H1 (cell line): ENCODE data around the gene TLE5. TPM values are rescaled to one million over a fixed set of nuclear protein-coding genes. Genes with fewer than 3 reads are reported as not detected.
"Not testable (repeated sequence)": the region's sequence is repeated elsewhere in the genome, so short reads cannot be mapped to it uniquely, and the experiment has no call there.

Experiments
- CTCF ChIA-PET: fragments of 300-600 bp; sonication (Branson Sonifier 250); formaldehyde crosslinking; loops from one replicate; lab custom pipeline; 2021; ENCODE audit not compliant: partially characterized antibody; lab: Charles Lee
- POLR2A ChIA-PET: fragments of 300-600 bp; sonication (Branson Sonifier 250); formaldehyde crosslinking; loops from one replicate; lab custom pipeline; 2021; ENCODE audit warnings: inconsistent platforms; ENCODE audit not compliant: partially characterized antibody; lab: Charles Lee
- DNase-seq, 2 experiments: peaks; one replicate each; pipeline versions ENCODE4 v3.0.0 to v3.0.0-alpha.2; 2010 to 2022; ENCODE audit warnings: low spot score in 2 of 2, low read depth in 1 of 2, mixed read lengths in 1 of 2
- FAIRE-seq: peaks from 2 replicates; lab custom pipeline; 2011; peaks lifted over from hg19 to GRCh38; lab: Jason Lieb, UNC
- H2AFZ ChIP-seq: 2 replicates; pipeline ENCODE4 v1.8.1; 2012; ENCODE audit warnings: low read length, inconsistent platforms
- H2AK5ac ChIP-seq: 2 replicates; pipeline ENCODE4 v1.6.1; 2013; ENCODE audit warnings: low read depth, low read length
- H2BK120ac ChIP-seq: replicated peaks from 2 replicates; pipeline ENCODE3; 2013; ENCODE audit warnings: low read depth, low read length, inconsistent platforms
- H2BK12ac ChIP-seq: 2 replicates; pipeline ENCODE4 v1.6.1; 2013; ENCODE audit warnings: low read depth, low read length
- H2BK15ac ChIP-seq: 2 replicates; pipeline ENCODE4 v1.6.1; 2013; ENCODE audit warnings: low read length
- H2BK20ac ChIP-seq: 2 replicates; pipeline ENCODE4 v1.6.1; 2013; ENCODE audit warnings: low read length
- H2BK5ac ChIP-seq: 2 replicates; pipeline ENCODE4 v1.6.1; 2013; ENCODE audit warnings: low read depth, low read length
- H3K14ac ChIP-seq: 2 replicates; pipeline ENCODE4 v1.6.1; 2013; ENCODE audit warnings: inconsistent platforms; ENCODE audit not compliant: insufficient read length
- H3K18ac ChIP-seq: 2 replicates; pipeline ENCODE4 v1.6.1; 2013; ENCODE audit warnings: low read length; ENCODE audit errors: extremely low read depth
- H3K23ac ChIP-seq: 2 replicates; pipeline ENCODE4 v1.6.1; 2013; ENCODE audit warnings: inconsistent platforms; ENCODE audit not compliant: insufficient read length
- H3K23me2 ChIP-seq: 2 replicates; pipeline ENCODE4 v1.6.1; 2013; ENCODE audit warnings: low read depth, low read length
- H3K27ac ChIP-seq: 2 replicates; pipeline ENCODE4 v1.6.1; 2011; ENCODE audit warnings: low read depth, low read length, inconsistent platforms
- H3K27me3 ChIP-seq, 4 experiments: replicated peaks in 1 of 4; 1 replicate in 1 of 4; 2 replicates in 3 of 4; pipeline versions ENCODE4 v1.6.1 to v1.8.1; 2011 to 2013; ENCODE audit warnings: low read length in 3 of 4, mild to moderate bottlenecking in 3 of 4, inconsistent platforms in 2 of 4, mixed read lengths in 2 of 4, moderate library complexity in 1 of 4; ENCODE audit not compliant: control insufficient read depth in 3 of 4, insufficient read depth in 3 of 4; ENCODE audit errors: extremely low read depth in 1 of 4
- H3K36me3 ChIP-seq, 4 experiments: 2 replicates each; pipeline versions ENCODE4 v1.6.1 to v1.8.1; 2011 to 2013; ENCODE audit warnings: mild to moderate bottlenecking in 4 of 4, low read length in 3 of 4, moderate library complexity in 2 of 4, control low read depth in 1 of 4, inconsistent platforms in 1 of 4; ENCODE audit not compliant: insufficient read depth in 4 of 4, control insufficient read depth in 2 of 4
- H3K4ac ChIP-seq: replicated peaks from 2 replicates; pipeline ENCODE3; 2013; ENCODE audit warnings: low read length, low read depth, mixed read lengths, inconsistent platforms; ENCODE audit not compliant: insufficient read length
- H3K4me1 ChIP-seq, 4 experiments: replicated peaks in 1 of 4; 1 replicate in 1 of 4; 2 replicates in 3 of 4; pipeline versions ENCODE4 v1.6.1 to v1.8.1; 2011 to 2013; ENCODE audit warnings: low read length in 3 of 4, inconsistent platforms in 2 of 4, mixed read lengths in 1 of 4; ENCODE audit not compliant: insufficient read depth in 4 of 4, control insufficient read depth in 3 of 4
- H3K4me2 ChIP-seq, 2 experiments: 2 replicates each; pipeline versions ENCODE4 v1.6.1 to v1.8.1; 2011 to 2013; ENCODE audit warnings: low read depth in 2 of 2, low read length in 2 of 2, control low read depth in 1 of 2, inconsistent platforms in 1 of 2, mild to moderate bottlenecking in 1 of 2; ENCODE audit not compliant: insufficient read depth in 1 of 2
- H3K4me3 ChIP-seq, 4 experiments: fragments of 200-600, 300-600 bp in 1 of 4; sonication (generic), shearing (Covaris generic), sonication (Bioruptor Twin) in 1 of 4; 2 replicates each; pipeline versions ENCODE4 v1.5.1 to v1.8.1; 2011 to 2016; ENCODE audit warnings: low read length in 4 of 4, low read depth in 3 of 4, control low read depth in 2 of 4, inconsistent platforms in 2 of 4, mild to moderate bottlenecking in 2 of 4, mixed read lengths in 1 of 4, moderate library complexity in 1 of 4; ENCODE audit not compliant: insufficient read depth in 2 of 4; ENCODE audit errors: extremely low read depth in 1 of 4
- H3K56ac ChIP-seq: replicated peaks from 2 replicates; pipeline ENCODE3; 2013; ENCODE audit warnings: low read depth, mild to moderate bottlenecking, mixed read lengths, low read length, inconsistent platforms; ENCODE audit not compliant: insufficient read length
- H3K79me1 ChIP-seq: 2 replicates; pipeline ENCODE4 v1.6.1; 2013; ENCODE audit warnings: low read depth, low read length, control low read depth
- H3K79me2 ChIP-seq, 2 experiments: 2 replicates each; pipeline versions ENCODE4 v1.6.1 to v1.8.1; 2012 to 2013; ENCODE audit warnings: low read length in 2 of 2, mild to moderate bottlenecking in 2 of 2, inconsistent platforms in 1 of 2; ENCODE audit not compliant: insufficient read depth in 2 of 2, control insufficient read depth in 1 of 2
- H3K9ac ChIP-seq, 4 experiments: replicated peaks in 1 of 4; 1 replicate in 1 of 4; 2 replicates in 3 of 4; pipeline versions ENCODE4 v1.6.1 to v1.8.1; 2011 to 2013; ENCODE audit warnings: low read depth in 3 of 4, low read length in 3 of 4, control low read depth in 2 of 4, mild to moderate bottlenecking in 2 of 4, moderate library complexity in 2 of 4, inconsistent platforms in 1 of 4; ENCODE audit errors: extremely low read depth in 1 of 4
- H3K9me3 ChIP-seq, 2 experiments: 2 replicates each; pipeline versions ENCODE4 v1.6.1 to v1.8.1; 2012 to 2013; ENCODE audit warnings: mild to moderate bottlenecking in 2 of 2, moderate library complexity in 2 of 2, control low read depth in 1 of 2, inconsistent platforms in 1 of 2, low read depth in 1 of 2, low read length in 1 of 2, mixed read lengths in 1 of 2; ENCODE audit not compliant: insufficient read depth in 2 of 2
- H4K20me1 ChIP-seq, 2 experiments: replicated peaks in 1 of 2; 2 replicates each; pipeline versions ENCODE3 to v1.8.1; 2011 to 2013; ENCODE audit warnings: inconsistent platforms in 2 of 2, low read length in 2 of 2, mild to moderate bottlenecking in 1 of 2; ENCODE audit not compliant: insufficient read depth in 2 of 2, control insufficient read depth in 1 of 2
- H4K5ac ChIP-seq: 2 replicates; pipeline ENCODE4 v1.6.1; 2013; ENCODE audit warnings: low read length, low read depth, mixed read lengths, inconsistent platforms; ENCODE audit not compliant: insufficient read length
- H4K8ac ChIP-seq: 2 replicates; pipeline ENCODE4 v1.8.0; 2013; ENCODE audit warnings: mild to moderate bottlenecking, moderate library complexity, low read length, inconsistent platforms; ENCODE audit not compliant: insufficient read depth; ENCODE audit errors: extremely low read depth
- H4K91ac ChIP-seq: replicated peaks from 2 replicates; pipeline ENCODE3; 2013; ENCODE audit warnings: low read length, mixed read lengths, inconsistent platforms; ENCODE audit not compliant: insufficient read length
- WGBS, 2 experiments: shearing (Covaris generic) in 1 of 2; methylation state at CpG; one replicate each; pipeline versions ENCODE4 v1.1.6 to v1.1.7; 2013 to 2015; ENCODE audit warnings: low lambda C conversion rate in 2 of 2, mixed read lengths in 2 of 2, inconsistent platforms in 1 of 2, low coverage in 1 of 2, missing lambda C conversion rate in 1 of 2; ENCODE audit not compliant: insufficient replicate concordance in 2 of 2, insufficient coverage in 1 of 2, insufficient read length in 1 of 2; ENCODE audit errors: extremely low coverage in 1 of 2, missing lambda C conversion rate in 1 of 2; 5-methylcytosine and 5-hydroxymethylcytosine counted together
- polyA plus RNA-seq, 7 experiments: library from polyadenylated mRNA; depleted of rRNA in 3 of 7; stranded (reverse) in 5 of 7; unstranded in 2 of 7; fragments of >200 nt in 5 of 7; fragments of 200-250 nt in 2 of 7; gene quantifications; 1 replicate in 5 of 7; 2 replicates in 1 of 7; 4 replicates in 1 of 7; pipeline versions ENCODE4 v1.2.1 to v1.2.3, GENCODE V29; 2011 to 2013; ENCODE audit warnings: missing spikeins in 2 of 7, mixed read lengths in 2 of 7
- total RNA-seq: library from RNA; stranded (reverse); fragmentation: NEBNext Ultra II Directional; extraction: Animal tissue kit (Norgen Biotek cat#: 25700); gene quantifications from 2 replicates; pipeline ENCODE4 v1.2.1, GENCODE V29; 2021

Gene TLE5
- total and polyA plus RNA-seq, 2 of the 8 experiments (the other 6 are each of a cell fraction or from before 2014, with no cell fraction given) = 187 to 285 TPM

DNA sequence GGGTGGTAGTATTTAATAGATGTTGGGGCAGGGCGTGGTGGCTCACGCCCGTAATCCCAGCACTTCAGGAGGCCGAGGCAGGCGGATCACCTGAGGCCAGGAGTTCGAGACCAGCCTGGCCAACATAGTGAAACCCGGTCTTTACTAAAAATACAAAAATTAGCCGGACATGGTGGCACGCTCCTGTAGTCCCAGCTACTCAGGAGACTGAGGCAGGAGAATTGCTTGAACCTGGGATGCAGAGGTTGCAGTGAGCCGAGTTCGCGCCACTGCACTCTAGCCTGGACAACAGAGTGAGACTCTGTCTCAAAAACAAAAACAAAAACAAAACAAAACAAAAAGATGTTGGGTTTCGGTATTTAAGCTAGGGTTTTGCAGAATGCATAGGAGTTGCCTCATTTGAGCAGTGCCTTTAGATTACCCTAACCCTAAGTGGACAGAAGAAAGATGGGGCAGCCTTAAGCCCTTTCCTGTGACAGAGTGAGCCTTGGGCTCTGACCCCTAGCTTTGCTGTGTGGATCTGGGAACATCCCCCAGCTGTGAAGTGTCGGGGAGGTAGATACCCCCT, 25.2 kb downstream of the TLE5 start:
- not testable (repeated sequence) for H2BK12ac ChIP-seq, H3K79me2 ChIP-seq, FAIRE-seq, H3K9ac ChIP-seq, H4K5ac ChIP-seq, H3K27ac ChIP-seq, H3K56ac ChIP-seq, H3K9me3 ChIP-seq, H2BK5ac ChIP-seq, H3K36me3 ChIP-seq, H3K79me1 ChIP-seq, H4K8ac ChIP-seq, H2AFZ ChIP-seq, H4K20me1 ChIP-seq, H3K18ac ChIP-seq, DNase-seq, H3K4ac ChIP-seq, H2AK5ac ChIP-seq, H3K23ac ChIP-seq, H3K14ac ChIP-seq, H2BK15ac ChIP-seq, H2BK120ac ChIP-seq
- CTCF ChIA-PET = interaction anchor here (0.6 to 6.3 kb wide), 23 partner anchors 9 to 443 kb away, joined by 3 to 36 read pairs (median 5); partner anchors contain the start of gene TLE6
- peak overlapping the region; percentile 71 to 90; a peak in 3 of 4 replicates for H3K4me2 ChIP-seq
- peak overlapping the region; percentile 69 for H4K91ac ChIP-seq
- peaks cover 22% of the 10 kb centered on the region for H3K23me2 ChIP-seq
- H3K4me1 ChIP-seq = peaks cover 0 to 18% (median 15%) of the 10 kb centered on the region in 4 experiments; a peak in 6 of 7 replicates
- H2BK20ac ChIP-seq = 0 out of 2 replicates have a peak overlapping the region, but pooled peaks have one; percentile 13
- H3K4me3 ChIP-seq = peak overlapping the region in 2 of 4 experiments; percentile 49 to 73; a peak in 3 of 8 replicates
- POLR2A ChIA-PET = interaction anchor here (0.6 to 4.0 kb wide), 15 partner anchors 10 to 535 kb away, joined by 3 to 56 read pairs (median 4); partner anchors contain the start of gene TLE6
- WGBS, 2 experiments = 62% methylated on average over 11 of the region's 14 CpGs; no CpG with 5 or more reads in 1 of the 2 experiments
- peaks cover 3 to 25% (median 15%) of the 10 kb centered on the region in 4 experiments; a peak in 5 of 7 replicates for H3K27me3 ChIP-seq
